Astrocyte (in vitro differentiated cells and primary cell): Measurements from ENCODE around the gene CPNE4.

Experiments used
- CTCF ChIP-seq: IDR thresholded peaks from 2 replicates; pipeline ENCODE4 v1.5.1; 2011; ENCODE audit warnings: low read depth, mild to moderate bottlenecking, inconsistent platforms, low read length, moderate library complexity; ENCODE audit not compliant: insufficient read depth
- EZH2 ChIP-seq: IDR thresholded peaks from 2 replicates; pipeline ENCODE4 v1.6.1; 2012; ENCODE audit warnings: mild to moderate bottlenecking, low read length, inconsistent platforms; ENCODE audit not compliant: insufficient read depth

- no peak for TF ChIP-seq CTCF
- TF ChIP-seq EZH2 = no peak
These were observed 502.2 kb downstream of the CPNE4 start for GRCh38 chr3:131532645-131533044.
